T1000 (cell line): ENCODE data around the gene GRM8.

Experiments used
- DNase-seq: peaks from one replicate; lab custom pipeline; 2025; ENCODE audit warnings: mixed read lengths; lab: John Stamatoyannopoulos, UW

The GRM8 gene

DNA sequence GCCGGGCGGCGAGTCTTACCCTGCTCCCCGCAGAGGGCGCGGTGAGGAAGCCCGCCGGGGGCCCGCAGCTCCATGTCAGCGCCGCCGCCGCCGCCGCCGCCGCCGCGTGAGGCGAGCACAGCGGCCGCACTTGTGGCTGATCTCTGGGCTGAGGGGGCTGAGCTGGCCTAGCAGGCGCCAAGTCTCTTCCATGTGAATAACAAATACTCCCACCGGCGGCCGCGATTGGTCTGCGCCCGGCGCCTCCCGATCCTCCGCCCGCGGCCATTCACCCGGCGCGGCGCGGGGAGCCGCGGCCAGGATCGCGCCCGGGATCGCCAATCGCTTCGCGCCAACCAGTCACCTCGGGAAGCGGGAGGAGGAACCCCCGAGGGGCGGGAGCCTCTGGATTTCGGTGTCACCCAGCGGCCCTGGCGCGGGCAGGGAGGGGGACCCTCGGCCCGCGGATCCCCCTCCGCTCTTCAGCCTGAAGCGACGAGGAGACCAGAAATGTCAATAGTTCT, at the start of gene GRM8:
TSS of gene GRM8 (minus strand) at position 164 of the 503 bp plus-strand sequence.
- no peak for DNase-seq

GRCh38 chr7:127290801-127291361, 38.1 kb upstream of the GRM8 start:
- DNase-seq = no peak

DNA sequence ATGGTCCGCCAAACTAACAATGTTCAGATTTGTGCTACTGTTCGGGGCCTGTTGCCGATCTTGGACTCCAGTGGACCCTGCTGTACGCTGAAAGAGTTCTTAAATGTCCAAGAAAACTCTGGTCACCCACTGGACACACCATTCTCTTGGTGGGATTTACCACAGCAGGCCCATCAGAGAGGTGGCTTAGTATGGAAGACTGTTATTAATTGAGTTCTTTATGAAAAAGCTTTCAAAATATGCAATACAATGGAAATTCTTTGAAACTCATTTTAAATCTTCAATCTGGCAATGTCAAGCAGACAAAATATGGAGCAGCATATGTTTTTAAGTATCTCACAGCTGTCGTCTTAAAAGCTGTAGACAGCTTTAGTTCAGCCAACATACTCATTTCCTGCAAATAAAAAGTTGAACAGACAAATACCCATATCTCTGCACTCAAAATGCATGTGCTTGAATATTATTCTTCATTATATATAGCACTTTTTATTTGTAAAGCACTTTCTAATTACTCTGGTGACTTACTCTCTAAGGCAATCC, 37.4 kb upstream of the GRM8 start:
- DNase-seq = no peak

GRCh38 chr7:127287133-127287532, 34.4 kb upstream of the GRM8 start:
- DNase-seq = no peak

GRCh38 chr7:127270093-127270492, 17.4 kb upstream of the GRM8 start:
- DNase-seq = no peak

- no peak for DNase-seq
These were observed 13.3 kb upstream of the GRM8 start for GRCh38 chr7:127266047-127266446.

DNA sequence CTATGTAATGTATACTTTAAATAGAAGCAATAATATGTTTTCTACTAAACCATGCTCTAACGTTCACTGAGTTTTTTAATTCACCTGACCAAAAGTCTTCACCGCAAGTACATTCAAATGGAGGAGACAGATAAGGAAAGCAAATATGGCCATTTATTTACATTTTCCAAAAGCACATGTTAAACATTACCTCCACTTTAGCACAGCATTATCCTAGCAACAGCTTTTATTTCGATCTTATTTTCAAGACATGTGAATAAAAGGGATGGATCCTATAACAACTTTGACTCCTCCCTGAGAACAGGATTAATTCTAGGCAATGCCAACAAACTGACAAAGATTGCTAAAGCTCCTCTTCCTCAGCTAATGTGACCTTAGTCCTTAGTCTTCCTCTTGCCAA, 11.5 kb upstream of the GRM8 start:
- DNase-seq = no peak

DNA sequence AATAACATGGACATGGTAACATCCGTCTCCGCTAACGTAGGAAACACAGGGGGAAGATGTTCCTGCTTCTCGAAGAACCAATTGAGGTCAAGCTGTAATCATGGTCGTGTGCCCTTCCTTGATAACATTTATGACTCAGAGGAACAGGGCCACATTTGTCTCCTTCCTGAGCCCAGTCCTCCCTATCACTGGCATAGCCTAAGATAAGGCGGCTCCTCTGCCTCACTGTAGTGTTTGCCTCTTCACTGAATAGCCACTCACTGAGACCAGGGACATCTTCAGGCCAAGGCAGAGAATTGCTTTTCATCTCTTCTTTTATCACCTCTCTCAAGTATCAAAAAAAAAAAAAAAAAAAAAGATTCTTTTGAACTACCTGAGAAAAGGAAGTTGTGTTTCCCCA, 5.4 kb upstream of the GRM8 start:
- no peak for DNase-seq

GRCh38 chr7:127257086-127257485, 4.3 kb upstream of the GRM8 start:
- DNase-seq = no peak

DNA sequence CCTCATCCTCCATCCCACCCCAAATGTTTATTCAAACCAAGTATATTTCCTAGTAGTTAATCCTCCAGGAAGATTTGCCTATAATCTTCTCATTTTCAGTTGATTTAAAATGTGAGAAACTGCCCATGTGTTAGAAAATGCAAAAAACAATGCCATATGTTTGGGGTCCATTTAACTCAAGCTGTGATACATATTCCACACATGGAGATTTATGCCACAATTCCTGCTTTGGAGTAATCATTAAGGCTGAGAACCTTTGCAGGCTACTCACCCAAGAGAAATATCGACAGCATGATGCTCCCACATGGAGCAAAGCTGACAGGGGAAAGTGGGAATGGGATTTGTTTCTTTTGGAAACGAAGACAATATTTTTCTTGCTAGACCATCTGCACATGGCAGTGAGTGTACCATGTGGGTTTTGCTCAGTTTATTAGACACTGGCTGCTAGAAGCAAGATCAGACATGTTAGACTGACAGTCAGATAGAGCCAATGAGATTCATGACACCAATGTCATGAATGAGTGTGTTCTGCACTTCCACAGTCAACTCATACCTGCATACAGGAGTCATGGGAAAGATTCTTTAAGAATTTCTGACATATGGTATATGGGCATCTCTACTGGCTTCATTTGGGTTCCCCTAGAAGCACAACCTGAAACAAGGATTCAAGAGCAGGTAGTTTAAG, 3.4 kb upstream of the GRM8 start:
- no peak for DNase-seq

DNA sequence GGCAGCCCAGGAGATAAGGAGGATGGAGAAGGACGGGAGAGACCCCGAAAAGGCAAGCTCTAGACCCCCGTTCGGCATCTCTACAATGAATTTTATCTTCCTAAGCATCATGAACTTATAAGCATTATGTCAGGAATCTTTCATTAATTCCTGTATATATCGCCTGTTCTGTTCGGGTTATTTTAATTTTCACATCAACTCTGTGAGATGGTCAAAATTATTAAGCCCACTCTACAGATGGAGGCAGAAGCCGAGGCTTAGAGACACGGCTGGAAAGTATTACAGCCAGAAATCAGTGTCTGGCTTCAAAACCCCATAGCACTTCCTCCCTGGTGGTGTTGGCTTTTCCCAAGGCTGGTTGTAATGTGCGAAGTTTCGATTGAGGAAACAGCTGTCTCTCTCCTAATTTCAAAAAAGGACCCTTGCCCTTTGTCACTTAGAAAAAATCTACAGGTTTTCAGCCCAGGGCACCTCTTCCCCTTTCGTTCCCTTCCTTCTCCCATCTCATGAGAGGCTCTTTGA, 1.5 kb upstream of the GRM8 start:
- no peak for DNase-seq

GRCh38 chr7:127253281-127254162, 781 bp upstream of the GRM8 start:
- DNase-seq = no peak

DNA sequence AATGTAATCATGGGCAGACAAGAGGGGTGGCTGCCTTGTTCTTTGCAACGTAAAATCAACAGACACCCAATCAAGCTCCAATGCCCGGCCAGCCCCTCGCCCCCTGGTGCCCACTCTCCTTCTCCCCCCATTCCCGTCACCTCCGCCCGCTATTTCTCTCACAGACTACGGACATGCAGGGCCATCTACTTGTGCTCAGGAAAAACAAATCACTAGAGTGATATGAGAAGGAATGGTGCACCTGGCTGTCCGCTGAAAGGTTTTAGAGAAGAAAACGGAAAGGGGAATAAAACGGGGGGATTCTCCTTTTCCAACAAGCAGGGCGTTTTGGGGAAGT, 396 bp downstream of the GRM8 start:
- no peak for DNase-seq

GRCh38 chr7:127251465-127252376, 1.0 kb downstream of the GRM8 start:
- DNase-seq = no peak

- no peak for DNase-seq
These were observed 1.7 kb downstream of the GRM8 start for GRCh38 chr7:127251036-127251464.

GRCh38 chr7:127250312-127251035, 2.3 kb downstream of the GRM8 start:
- DNase-seq = no peak

DNA sequence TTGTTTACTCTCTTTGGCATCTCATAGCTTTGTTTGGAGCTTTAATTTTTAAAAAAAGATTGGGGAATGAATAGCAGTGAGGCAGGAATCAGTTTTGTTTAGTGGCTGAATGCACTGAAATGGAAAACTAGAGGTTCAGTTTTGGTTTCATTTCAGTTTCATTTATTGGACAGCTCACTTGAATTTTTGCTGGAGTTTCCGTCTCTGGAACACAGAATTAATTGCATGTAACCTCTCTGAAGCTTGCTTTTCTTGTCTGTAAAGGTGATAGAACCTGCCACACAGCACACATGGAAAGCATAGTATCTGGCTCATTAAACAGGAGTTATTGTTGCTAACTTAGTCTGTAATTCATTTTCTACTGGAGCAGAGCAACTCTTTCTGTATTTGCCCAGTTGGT, 7.1 kb downstream of the GRM8 start:
- no peak for DNase-seq

DNA sequence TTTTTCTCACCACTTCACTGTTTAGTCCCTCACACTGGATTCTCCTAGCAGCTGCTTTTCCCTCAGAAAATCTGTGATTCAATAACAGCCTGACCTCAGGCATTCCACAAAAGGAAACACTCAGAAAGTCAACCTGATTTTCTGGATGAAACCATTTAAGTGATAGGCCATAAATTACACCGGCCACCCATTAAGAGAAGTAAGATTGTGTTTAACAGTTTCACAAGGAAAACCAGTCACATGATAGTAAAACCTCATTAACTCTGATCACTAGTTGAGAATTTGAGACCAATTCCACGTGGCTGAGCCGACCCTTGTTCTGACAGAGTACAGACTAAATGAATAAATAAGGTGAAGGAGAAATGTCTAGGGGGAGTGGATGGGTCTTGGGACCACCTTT, 7.7 kb downstream of the GRM8 start:
- no peak for DNase-seq

DNA sequence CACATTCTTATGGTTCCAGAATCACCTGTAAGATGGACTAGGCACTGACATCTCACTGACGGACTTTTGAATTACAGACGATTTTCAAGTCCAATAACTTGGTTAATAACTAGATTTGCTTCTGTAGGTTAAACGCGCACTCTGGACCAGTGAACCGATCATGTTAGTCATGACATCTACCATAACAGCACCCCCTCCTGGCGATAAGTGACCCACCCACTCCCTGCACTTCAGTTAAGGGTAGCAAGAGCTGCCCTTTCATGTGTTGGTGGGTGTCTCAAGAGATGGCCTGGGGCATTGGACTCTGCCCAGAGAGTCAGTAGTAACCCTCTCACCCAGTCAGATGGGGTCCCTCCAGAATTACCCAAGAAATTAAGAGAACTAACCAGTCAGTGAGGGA, 12.9 kb downstream of the GRM8 start:
- no peak for DNase-seq

GRCh38 chr7:127233630-127234029, 19.1 kb downstream of the GRM8 start:
- no peak for DNase-seq

GRCh38 chr7:127231415-127231814, 21.3 kb downstream of the GRM8 start:
- no peak for DNase-seq
